ENCODE measurements around the gene KIF26B. TPM values are rescaled to one million over a fixed set of nuclear protein-coding genes. Genes with fewer than 3 reads are reported as not detected.
"Not testable (repeated sequence)": the region's sequence is repeated elsewhere in the genome, so short reads cannot be mapped to it uniquely, and the experiment has no call there.

The KIF26B gene
- total RNA-seq, 5 donors from 2014 or later (not counting 1 experiment from before 2014, with no cell fraction given) = 0.03 to 0.06 (median 0.05) TPM; not detected in 2

DNA sequence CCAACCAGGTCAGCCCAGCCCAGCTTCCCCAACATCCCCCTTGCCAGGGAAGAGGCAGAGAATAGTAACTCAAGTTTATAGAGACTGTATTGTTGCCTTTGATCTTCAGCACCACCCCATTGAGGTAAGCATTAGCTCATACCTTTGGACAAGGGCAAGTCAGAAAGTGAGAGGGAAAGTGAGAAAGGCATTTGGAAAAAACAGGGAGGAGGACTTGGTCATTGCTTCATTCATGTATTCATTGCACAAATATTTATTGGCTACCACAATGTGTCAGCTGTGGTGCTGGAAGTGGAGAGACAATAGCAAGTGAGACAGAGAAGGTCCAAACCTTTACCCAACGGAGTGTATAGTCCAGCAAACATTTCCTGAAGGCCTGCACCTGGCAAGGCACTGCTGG, 561.2 kb downstream of the KIF26B start:
- Mint-ChIP-seq H3K27me3 (peaks cover 0 to 3% of the 10 kb centered on the region in 2 donors), H3K4me1 (no peaks in the 10 kb centered on the region), H3K9me3 (peaks cover 0 to 7% (median 4%) of the 10 kb centered on the region in 3 donors), H3K4me3 (no peak overlapping the region), H3K36me3 (no peaks in the 10 kb centered on the region), H3K27ac (no peak overlapping the region)
- Histone ChIP-seq H3K4me1 (ENCODE audit: control insufficient read depth in 1 of 2, extremely low read depth in 1 of 2, insufficient read depth in 2 of 2, low read length in 2 of 2) (no peaks in the 10 kb centered on the region), H3K4me3 (ENCODE audit: control insufficient read depth in 1 of 2, extremely low read depth in 1 of 2, low read length in 1 of 2) (no peak overlapping the region), H3K27me3 (replicated peaks in 1 of 2; ENCODE audit: control insufficient read depth in 2 of 2, extremely low read depth in 1 of 2, insufficient read depth in 2 of 2, low read length in 1 of 2) (peaks cover 0 to 6% of the 10 kb centered on the region in 2 experiments), H3K36me3 (ENCODE audit: control insufficient read depth in 2 of 2, extremely low read depth in 1 of 2, insufficient read depth in 1 of 2, low read length in 1 of 2) (no peaks in the 10 kb centered on the region), H3K9me3 (no peaks in the 10 kb centered on the region), H3K27ac (ENCODE audit: low read length) (no peak overlapping the region)
- DNase-seq (no peak), ATAC-seq (replicated peaks in 1 of 4) (no peak)
- ChIA-PET CTCF (no interaction called here), POLR2A (no interaction called here)
- no CpG with 5 or more reads among the region's 1 CpG for WGBS (ENCODE audit: insufficient coverage)

DNA sequence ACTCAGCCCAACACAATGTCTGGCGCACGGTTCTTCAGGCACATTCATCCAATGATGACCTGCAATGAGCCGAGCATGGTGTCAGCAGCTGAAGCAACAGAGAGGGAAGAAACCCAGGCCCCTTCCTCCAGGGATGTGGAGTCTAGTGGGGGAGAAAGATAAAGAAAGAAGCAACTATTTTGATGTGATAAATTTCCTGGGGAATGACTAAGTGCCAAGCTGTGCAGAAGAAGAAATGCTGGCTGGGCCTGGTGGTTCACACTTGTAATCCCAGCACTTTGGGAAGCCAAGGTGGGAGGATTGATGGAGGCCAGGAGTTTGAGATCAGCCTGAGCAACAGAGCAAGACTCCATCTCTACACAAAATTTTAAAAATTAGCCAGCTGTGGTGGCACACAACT, 561.8 kb downstream of the KIF26B start:
- peaks cover 0 to 3% of the 10 kb centered on the region in 2 donors for H3K27me3 Mint-ChIP-seq
- no CpG with 5 or more reads among the region's 3 CpGs for WGBS (ENCODE audit: insufficient coverage)
- no peak for ATAC-seq (replicated peaks in 1 of 4)
- H3K27ac Mint-ChIP-seq = no peak overlapping the region
- H3K4me3 Mint-ChIP-seq = no peak overlapping the region
- no peaks in the 10 kb centered on the region for H3K9me3 ChIP-seq
- peaks cover 0 to 3% of the 10 kb centered on the region in 2 experiments for H3K27me3 ChIP-seq (replicated peaks in 1 of 2; ENCODE audit: control insufficient read depth in 2 of 2, extremely low read depth in 1 of 2, insufficient read depth in 2 of 2, low read length in 1 of 2)
- H3K4me3 ChIP-seq (ENCODE audit: control insufficient read depth in 1 of 2, extremely low read depth in 1 of 2, low read length in 1 of 2) = no peak overlapping the region
- POLR2A ChIA-PET = no interaction called here
- no peaks in the 10 kb centered on the region for H3K4me1 ChIP-seq (ENCODE audit: control insufficient read depth in 1 of 2, extremely low read depth in 1 of 2, insufficient read depth in 2 of 2, low read length in 2 of 2)
- no peaks in the 10 kb centered on the region for H3K36me3 ChIP-seq (ENCODE audit: control insufficient read depth in 2 of 2, extremely low read depth in 1 of 2, insufficient read depth in 1 of 2, low read length in 1 of 2)
- peaks cover 0 to 7% (median 4%) of the 10 kb centered on the region in 3 donors for H3K9me3 Mint-ChIP-seq
- no peaks in the 10 kb centered on the region for H3K36me3 Mint-ChIP-seq
- CTCF ChIA-PET = no interaction called here
- no peaks in the 10 kb centered on the region for H3K4me1 Mint-ChIP-seq
- no peak overlapping the region for H3K27ac ChIP-seq (ENCODE audit: low read length)
- DNase-seq = no peak

DNA sequence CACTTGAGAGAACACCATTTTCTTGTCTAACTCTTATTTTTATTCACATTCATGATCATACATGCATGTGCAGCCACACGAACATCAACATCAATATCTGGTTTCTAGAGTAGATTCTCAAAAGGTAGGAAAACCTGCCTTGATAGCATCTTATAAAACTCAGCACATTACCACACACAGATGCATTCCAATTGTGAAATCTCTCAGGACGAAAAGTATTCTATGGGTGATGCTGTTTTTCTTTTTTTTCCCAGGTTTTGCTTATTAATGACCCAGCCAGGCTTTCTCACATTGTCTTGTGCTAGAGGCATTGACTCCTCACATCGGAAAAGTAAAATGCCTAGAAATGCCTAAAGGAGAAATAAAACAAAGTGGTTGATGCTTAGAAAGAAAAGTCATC, 562.8 kb downstream of the KIF26B start:
- Mint-ChIP-seq H3K27ac (no peak overlapping the region), H3K4me1 (no peaks in the 10 kb centered on the region), H3K4me3 (no peak overlapping the region), H3K27me3 (peaks cover 0 to 3% of the 10 kb centered on the region in 2 donors), H3K9me3 (peaks cover 3 to 7% (median 4%) of the 10 kb centered on the region in 3 donors), H3K36me3 (no peaks in the 10 kb centered on the region)
- no peak overlapping the region for H3K4me3 ChIP-seq (ENCODE audit: control insufficient read depth in 1 of 2, extremely low read depth in 1 of 2, low read length in 1 of 2)
- ChIA-PET POLR2A (no interaction called here), CTCF (no interaction called here)
- H3K4me1 ChIP-seq (ENCODE audit: control insufficient read depth in 1 of 2, extremely low read depth in 1 of 2, insufficient read depth in 2 of 2, low read length in 2 of 2) = no peaks in the 10 kb centered on the region
- H3K9me3 ChIP-seq = no peaks in the 10 kb centered on the region
- DNase-seq (no peak), ATAC-seq (replicated peaks in 1 of 4) (no peak)
- no peak overlapping the region for H3K27ac ChIP-seq (ENCODE audit: low read length)
- H3K36me3 ChIP-seq (ENCODE audit: control insufficient read depth in 2 of 2, extremely low read depth in 1 of 2, insufficient read depth in 1 of 2, low read length in 1 of 2) = no peaks in the 10 kb centered on the region
- 60% methylated on average over 1 of the region's 3 CpGs for WGBS (ENCODE audit: insufficient coverage)
- peaks cover 0 to 3% of the 10 kb centered on the region in 2 experiments for H3K27me3 ChIP-seq (replicated peaks in 1 of 2; ENCODE audit: control insufficient read depth in 2 of 2, extremely low read depth in 1 of 2, insufficient read depth in 2 of 2, low read length in 1 of 2)

DNA sequence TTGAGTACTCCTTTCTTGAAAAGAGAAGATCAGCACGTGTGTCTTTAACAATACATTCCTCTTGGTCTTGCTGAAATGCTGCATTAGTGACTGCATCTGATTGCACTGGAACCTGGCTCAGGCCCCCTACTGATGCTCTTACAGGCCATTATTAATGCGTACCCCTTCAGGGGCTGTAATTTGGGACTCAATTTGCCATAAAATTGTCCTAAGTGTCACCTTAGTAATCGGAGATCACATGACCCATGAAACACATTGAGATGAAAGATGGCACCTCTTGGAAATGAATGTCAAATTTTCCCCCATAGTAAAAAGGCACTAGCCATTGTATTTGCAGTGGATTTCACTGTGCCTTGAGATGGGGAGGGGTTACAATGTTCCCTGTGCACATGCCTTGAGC, 563.3 kb downstream of the KIF26B start:
- Mint-ChIP-seq H3K4me3 (no peak overlapping the region), H3K36me3 (peaks cover under 1% of the 10 kb centered on the region), H3K4me1 (no peaks in the 10 kb centered on the region), H3K27ac (no peak overlapping the region), H3K27me3 (peaks cover 0 to 3% of the 10 kb centered on the region in 2 donors), H3K9me3 (peaks cover 4 to 7% (median 4%) of the 10 kb centered on the region in 3 donors)
- no peaks in the 10 kb centered on the region for H3K4me1 ChIP-seq (ENCODE audit: control insufficient read depth in 1 of 2, extremely low read depth in 1 of 2, insufficient read depth in 2 of 2, low read length in 2 of 2)
- peaks cover 0 to 3% of the 10 kb centered on the region in 2 experiments for H3K27me3 ChIP-seq (replicated peaks in 1 of 2; ENCODE audit: control insufficient read depth in 2 of 2, extremely low read depth in 1 of 2, insufficient read depth in 2 of 2, low read length in 1 of 2)
- ChIA-PET POLR2A (no interaction called here), CTCF (no interaction called here)
- WGBS (ENCODE audit: insufficient coverage) = 100% methylated on average over 1 of the region's 3 CpGs
- no peaks in the 10 kb centered on the region for H3K9me3 ChIP-seq
- H3K4me3 ChIP-seq (ENCODE audit: control insufficient read depth in 1 of 2, extremely low read depth in 1 of 2, low read length in 1 of 2) = no peak overlapping the region
- H3K27ac ChIP-seq (ENCODE audit: low read length) = no peak overlapping the region
- ATAC-seq (replicated peaks in 1 of 4) = no peak
- no peaks in the 10 kb centered on the region for H3K36me3 ChIP-seq (ENCODE audit: control insufficient read depth in 2 of 2, extremely low read depth in 1 of 2, insufficient read depth in 1 of 2, low read length in 1 of 2)
- DNase-seq = no peak

GRCh38 chr1:245718951-245719350, 564.2 kb downstream of the KIF26B start:
- Histone ChIP-seq H3K36me3 (ENCODE audit: control insufficient read depth in 2 of 2, extremely low read depth in 1 of 2, insufficient read depth in 1 of 2, low read length in 1 of 2) (no peaks in the 10 kb centered on the region), H3K4me3 (ENCODE audit: control insufficient read depth in 1 of 2, extremely low read depth in 1 of 2, low read length in 1 of 2) (no peak overlapping the region), H3K9me3 (no peaks in the 10 kb centered on the region), H3K27me3 (replicated peaks in 1 of 2; ENCODE audit: control insufficient read depth in 2 of 2, extremely low read depth in 1 of 2, insufficient read depth in 2 of 2, low read length in 1 of 2) (peaks cover 0 to 6% of the 10 kb centered on the region in 2 experiments), H3K27ac (ENCODE audit: low read length) (no peak overlapping the region), H3K4me1 (ENCODE audit: control insufficient read depth in 1 of 2, extremely low read depth in 1 of 2, insufficient read depth in 2 of 2, low read length in 2 of 2) (no peaks in the 10 kb centered on the region)
- Mint-ChIP-seq H3K4me1 (no peaks in the 10 kb centered on the region), H3K9me3 (peaks cover 4 to 10% (median 6%) of the 10 kb centered on the region in 3 donors), H3K27ac (no peak overlapping the region), H3K4me3 (no peak overlapping the region), H3K27me3 (peaks cover 1 to 3% of the 10 kb centered on the region in 2 donors), H3K36me3 (peaks cover 3% of the 10 kb centered on the region)
- 100% methylated on average over 2 of the region's 4 CpGs for WGBS (ENCODE audit: insufficient coverage)
- ATAC-seq (replicated peaks in 1 of 4) (no peak), DNase-seq (no peak)
- POLR2A ChIA-PET = no interaction called here
- CTCF ChIA-PET = no interaction called here

- no peaks in the 10 kb centered on the region for H3K4me1 ChIP-seq (ENCODE audit: control insufficient read depth in 1 of 2, extremely low read depth in 1 of 2, insufficient read depth in 2 of 2, low read length in 2 of 2)
- H3K4me3 Mint-ChIP-seq = no peak overlapping the region
- ChIA-PET POLR2A (no interaction called here), CTCF (no interaction called here)
- H3K9me3 ChIP-seq = no peaks in the 10 kb centered on the region
- WGBS (ENCODE audit: insufficient coverage) = 75% methylated on average over 4 of the region's 4 CpGs
- H3K4me1 Mint-ChIP-seq = no peaks in the 10 kb centered on the region
- no peak overlapping the region for H3K27ac ChIP-seq (ENCODE audit: low read length)
- no peak overlapping the region for H3K27ac Mint-ChIP-seq
- DNase-seq (no peak), ATAC-seq (replicated peaks in 1 of 4) (no peak)
- no peaks in the 10 kb centered on the region for H3K36me3 ChIP-seq (ENCODE audit: control insufficient read depth in 2 of 2, extremely low read depth in 1 of 2, insufficient read depth in 1 of 2, low read length in 1 of 2)
- H3K27me3 ChIP-seq (replicated peaks in 1 of 2; ENCODE audit: control insufficient read depth in 2 of 2, extremely low read depth in 1 of 2, insufficient read depth in 2 of 2, low read length in 1 of 2) = peaks cover 0 to 3% of the 10 kb centered on the region in 2 experiments
- no peak overlapping the region for H3K4me3 ChIP-seq (ENCODE audit: control insufficient read depth in 1 of 2, extremely low read depth in 1 of 2, low read length in 1 of 2)
- H3K36me3 Mint-ChIP-seq = peaks cover 5% of the 10 kb centered on the region
- H3K9me3 Mint-ChIP-seq = peaks cover 10 to 23% (median 21%) of the 10 kb centered on the region in 3 donors
- peaks cover 0 to 1% of the 10 kb centered on the region in 2 donors for H3K27me3 Mint-ChIP-seq
Observed at GRCh38 chr1:245721488-245721887, 566.7 kb downstream of the KIF26B start.

DNA sequence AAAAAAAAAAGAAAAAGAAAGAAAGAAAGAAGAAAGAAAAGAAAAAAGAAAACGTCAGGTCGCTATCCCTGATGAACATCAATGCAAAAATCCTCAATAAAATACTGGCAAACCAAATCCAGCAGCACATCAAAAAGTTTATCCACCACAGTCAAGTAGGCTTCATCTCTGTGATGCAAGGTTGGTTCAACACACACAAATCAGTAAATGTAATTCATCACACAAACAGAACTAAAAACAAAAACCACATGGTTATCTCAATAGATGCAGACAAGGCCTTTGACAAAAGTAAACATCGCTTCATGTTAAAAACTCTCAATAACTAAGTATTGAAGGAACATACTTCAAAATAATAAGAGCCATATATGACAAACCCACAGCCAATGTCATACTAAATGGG, 573.2 kb downstream of the KIF26B start:
- peaks cover 14% of the 10 kb centered on the region for H3K36me3 Mint-ChIP-seq

More for the DNA sequence above, 573.2 kb downstream of the KIF26B start:
- CTCF ChIA-PET; DNase-seq; H3K4me1 Mint-ChIP-seq; H3K27me3 Mint-ChIP-seq; ATAC-seq (replicated peaks in 1 of 4); H3K27me3 ChIP-seq (replicated peaks in 1 of 2; ENCODE audit: control insufficient read depth in 2 of 2, extremely low read depth in 1 of 2, insufficient read depth in 2 of 2, low read length in 1 of 2); H3K36me3 ChIP-seq (ENCODE audit: control insufficient read depth in 2 of 2, extremely low read depth in 1 of 2, insufficient read depth in 1 of 2, low read length in 1 of 2); H3K27ac Mint-ChIP-seq; H3K4me3 Mint-ChIP-seq; POLR2A ChIA-PET; H3K9me3 ChIP-seq; H3K27ac ChIP-seq (ENCODE audit: low read length); H3K4me1 ChIP-seq (ENCODE audit: control insufficient read depth in 1 of 2, extremely low read depth in 1 of 2, insufficient read depth in 2 of 2, low read length in 2 of 2); H3K4me3 ChIP-seq (ENCODE audit: control insufficient read depth in 1 of 2, extremely low read depth in 1 of 2, low read length in 1 of 2): not testable (repeated sequence)
- peaks cover 37 to 78% (median 50%) of the 10 kb centered on the region in 3 donors for H3K9me3 Mint-ChIP-seq
- WGBS (ENCODE audit: insufficient coverage) = 83% methylated on average over 1 of the region's 3 CpGs
